H1 (cell line): Measurements from ENCODE around the gene LRRK1. TPM values are rescaled to one million over a fixed set of nuclear protein-coding genes. Genes with fewer than 3 reads are reported as not detected.

Experiments used
- CTCF ChIA-PET: fragments of 300-600 bp; sonication (Branson Sonifier 250); formaldehyde crosslinking; loops from one replicate; lab custom pipeline; 2021; ENCODE audit not compliant: partially characterized antibody; lab: Charles Lee
- POLR2A ChIA-PET: fragments of 300-600 bp; sonication (Branson Sonifier 250); formaldehyde crosslinking; loops from one replicate; lab custom pipeline; 2021; ENCODE audit warnings: inconsistent platforms; ENCODE audit not compliant: partially characterized antibody; lab: Charles Lee
- DNase-seq, 2 experiments: peaks; one replicate each; pipeline versions ENCODE4 v3.0.0 to v3.0.0-alpha.2; 2010 to 2022; ENCODE audit warnings: low spot score in 2 of 2, low read depth in 1 of 2, mixed read lengths in 1 of 2
- FAIRE-seq: peaks from 2 replicates; lab custom pipeline; 2011; peaks lifted over from hg19 to GRCh38; lab: Jason Lieb, UNC
- H2AFZ ChIP-seq: 2 replicates; pipeline ENCODE4 v1.8.1; 2012; ENCODE audit warnings: low read length, inconsistent platforms
- H2AK5ac ChIP-seq: 2 replicates; pipeline ENCODE4 v1.6.1; 2013; ENCODE audit warnings: low read depth, low read length
- H2BK120ac ChIP-seq: replicated peaks from 2 replicates; pipeline ENCODE3; 2013; ENCODE audit warnings: low read depth, low read length, inconsistent platforms
- H2BK12ac ChIP-seq: 2 replicates; pipeline ENCODE4 v1.6.1; 2013; ENCODE audit warnings: low read depth, low read length
- H2BK15ac ChIP-seq: 2 replicates; pipeline ENCODE4 v1.6.1; 2013; ENCODE audit warnings: low read length
- H2BK20ac ChIP-seq: 2 replicates; pipeline ENCODE4 v1.6.1; 2013; ENCODE audit warnings: low read length
- H2BK5ac ChIP-seq: 2 replicates; pipeline ENCODE4 v1.6.1; 2013; ENCODE audit warnings: low read depth, low read length
- H3K14ac ChIP-seq: 2 replicates; pipeline ENCODE4 v1.6.1; 2013; ENCODE audit warnings: inconsistent platforms; ENCODE audit not compliant: insufficient read length
- H3K18ac ChIP-seq: 2 replicates; pipeline ENCODE4 v1.6.1; 2013; ENCODE audit warnings: low read length; ENCODE audit errors: extremely low read depth
- H3K23ac ChIP-seq: 2 replicates; pipeline ENCODE4 v1.6.1; 2013; ENCODE audit warnings: inconsistent platforms; ENCODE audit not compliant: insufficient read length
- H3K23me2 ChIP-seq: 2 replicates; pipeline ENCODE4 v1.6.1; 2013; ENCODE audit warnings: low read depth, low read length
- H3K27ac ChIP-seq: 2 replicates; pipeline ENCODE4 v1.6.1; 2011; ENCODE audit warnings: low read depth, low read length, inconsistent platforms
- H3K27me3 ChIP-seq, 4 experiments: replicated peaks in 1 of 4; 1 replicate in 1 of 4; 2 replicates in 3 of 4; pipeline versions ENCODE4 v1.6.1 to v1.8.1; 2011 to 2013; ENCODE audit warnings: low read length in 3 of 4, mild to moderate bottlenecking in 3 of 4, inconsistent platforms in 2 of 4, mixed read lengths in 2 of 4, moderate library complexity in 1 of 4; ENCODE audit not compliant: control insufficient read depth in 3 of 4, insufficient read depth in 3 of 4; ENCODE audit errors: extremely low read depth in 1 of 4
- H3K36me3 ChIP-seq, 4 experiments: 2 replicates each; pipeline versions ENCODE4 v1.6.1 to v1.8.1; 2011 to 2013; ENCODE audit warnings: mild to moderate bottlenecking in 4 of 4, low read length in 3 of 4, moderate library complexity in 2 of 4, control low read depth in 1 of 4, inconsistent platforms in 1 of 4; ENCODE audit not compliant: insufficient read depth in 4 of 4, control insufficient read depth in 2 of 4
- H3K4ac ChIP-seq: replicated peaks from 2 replicates; pipeline ENCODE3; 2013; ENCODE audit warnings: low read length, low read depth, mixed read lengths, inconsistent platforms; ENCODE audit not compliant: insufficient read length
- H3K4me1 ChIP-seq, 4 experiments: replicated peaks in 1 of 4; 1 replicate in 1 of 4; 2 replicates in 3 of 4; pipeline versions ENCODE4 v1.6.1 to v1.8.1; 2011 to 2013; ENCODE audit warnings: low read length in 3 of 4, inconsistent platforms in 2 of 4, mixed read lengths in 1 of 4; ENCODE audit not compliant: insufficient read depth in 4 of 4, control insufficient read depth in 3 of 4
- H3K4me2 ChIP-seq, 2 experiments: 2 replicates each; pipeline versions ENCODE4 v1.6.1 to v1.8.1; 2011 to 2013; ENCODE audit warnings: low read depth in 2 of 2, low read length in 2 of 2, control low read depth in 1 of 2, inconsistent platforms in 1 of 2, mild to moderate bottlenecking in 1 of 2; ENCODE audit not compliant: insufficient read depth in 1 of 2
- H3K4me3 ChIP-seq, 4 experiments: fragments of 200-600, 300-600 bp in 1 of 4; sonication (generic), shearing (Covaris generic), sonication (Bioruptor Twin) in 1 of 4; 2 replicates each; pipeline versions ENCODE4 v1.5.1 to v1.8.1; 2011 to 2016; ENCODE audit warnings: low read length in 4 of 4, low read depth in 3 of 4, control low read depth in 2 of 4, inconsistent platforms in 2 of 4, mild to moderate bottlenecking in 2 of 4, mixed read lengths in 1 of 4, moderate library complexity in 1 of 4; ENCODE audit not compliant: insufficient read depth in 2 of 4; ENCODE audit errors: extremely low read depth in 1 of 4
- H3K56ac ChIP-seq: replicated peaks from 2 replicates; pipeline ENCODE3; 2013; ENCODE audit warnings: low read depth, mild to moderate bottlenecking, mixed read lengths, low read length, inconsistent platforms; ENCODE audit not compliant: insufficient read length
- H3K79me1 ChIP-seq: 2 replicates; pipeline ENCODE4 v1.6.1; 2013; ENCODE audit warnings: low read depth, low read length, control low read depth
- H3K79me2 ChIP-seq, 2 experiments: 2 replicates each; pipeline versions ENCODE4 v1.6.1 to v1.8.1; 2012 to 2013; ENCODE audit warnings: low read length in 2 of 2, mild to moderate bottlenecking in 2 of 2, inconsistent platforms in 1 of 2; ENCODE audit not compliant: insufficient read depth in 2 of 2, control insufficient read depth in 1 of 2
- H3K9ac ChIP-seq, 4 experiments: replicated peaks in 1 of 4; 1 replicate in 1 of 4; 2 replicates in 3 of 4; pipeline versions ENCODE4 v1.6.1 to v1.8.1; 2011 to 2013; ENCODE audit warnings: low read depth in 3 of 4, low read length in 3 of 4, control low read depth in 2 of 4, mild to moderate bottlenecking in 2 of 4, moderate library complexity in 2 of 4, inconsistent platforms in 1 of 4; ENCODE audit errors: extremely low read depth in 1 of 4
- H3K9me3 ChIP-seq, 2 experiments: 2 replicates each; pipeline versions ENCODE4 v1.6.1 to v1.8.1; 2012 to 2013; ENCODE audit warnings: mild to moderate bottlenecking in 2 of 2, moderate library complexity in 2 of 2, control low read depth in 1 of 2, inconsistent platforms in 1 of 2, low read depth in 1 of 2, low read length in 1 of 2, mixed read lengths in 1 of 2; ENCODE audit not compliant: insufficient read depth in 2 of 2
- H4K20me1 ChIP-seq, 2 experiments: replicated peaks in 1 of 2; 2 replicates each; pipeline versions ENCODE3 to v1.8.1; 2011 to 2013; ENCODE audit warnings: inconsistent platforms in 2 of 2, low read length in 2 of 2, mild to moderate bottlenecking in 1 of 2; ENCODE audit not compliant: insufficient read depth in 2 of 2, control insufficient read depth in 1 of 2
- H4K5ac ChIP-seq: 2 replicates; pipeline ENCODE4 v1.6.1; 2013; ENCODE audit warnings: low read length, low read depth, mixed read lengths, inconsistent platforms; ENCODE audit not compliant: insufficient read length
- H4K8ac ChIP-seq: 2 replicates; pipeline ENCODE4 v1.8.0; 2013; ENCODE audit warnings: mild to moderate bottlenecking, moderate library complexity, low read length, inconsistent platforms; ENCODE audit not compliant: insufficient read depth; ENCODE audit errors: extremely low read depth
- H4K91ac ChIP-seq: replicated peaks from 2 replicates; pipeline ENCODE3; 2013; ENCODE audit warnings: low read length, mixed read lengths, inconsistent platforms; ENCODE audit not compliant: insufficient read length
- BACH1 ChIP-seq: IDR thresholded peaks from 2 replicates; pipeline ENCODE4 v1.6.1; 2012; ENCODE audit warnings: low read length, improper control_type of control experiment
- CTCF ChIP-seq, 3 experiments: IDR thresholded peaks; 1 replicate in 2 of 3; 2 replicates in 1 of 3; pipeline versions ENCODE4 v1.5.1 to v1.6.1; 2011; ENCODE audit warnings: low read length in 3 of 3, mild to moderate bottlenecking in 3 of 3, inconsistent platforms in 2 of 3, low read depth in 1 of 3, moderate library complexity in 1 of 3; ENCODE audit not compliant: insufficient read depth in 1 of 3; ENCODE audit errors: control extremely low read depth in 1 of 3
- MAFK ChIP-seq: IDR thresholded peaks from 2 replicates; pipeline ENCODE4 v1.6.1; 2012; ENCODE audit warnings: low read depth, mild to moderate bottlenecking, improper control_type of control experiment, low read length
- PHF8 ChIP-seq: fragments of 200-600 bp; sonication (generic); conservative IDR thresholded peaks from 2 replicates; pipeline ENCODE4 v1.7.1; 2012; ENCODE audit warnings: low read depth, mild to moderate bottlenecking, inconsistent platforms, low read length, moderate library complexity
- RAD21 ChIP-seq, 2 experiments: IDR thresholded peaks in 1 of 2; conservative IDR thresholded peaks in 1 of 2; 2 replicates each; pipeline ENCODE4 v1.6.1; 2011; ENCODE audit warnings: low read depth in 2 of 2, low read length in 2 of 2, improper control_type of control experiment in 1 of 2, inconsistent platforms in 1 of 2, mild to moderate bottlenecking in 1 of 2, moderate library complexity in 1 of 2
- SAP30 ChIP-seq: fragments of 300-600 bp; sonication (generic); IDR thresholded peaks from 2 replicates; pipeline ENCODE4 v1.7.1; 2012; ENCODE audit warnings: low read length, moderate library complexity, mild to moderate bottlenecking, inconsistent platforms; ENCODE audit not compliant: insufficient read depth, insufficient replicate concordance
- SIN3A ChIP-seq, 2 experiments: IDR thresholded peaks in 1 of 2; conservative IDR thresholded peaks in 1 of 2; 2 replicates each; pipeline ENCODE4 v1.6.1; 2011 to 2012; ENCODE audit warnings: low read length in 2 of 2, improper control_type of control experiment in 1 of 2, low read depth in 1 of 2, mild to moderate bottlenecking in 1 of 2
- SIRT6 ChIP-seq: IDR thresholded peaks from one replicate; pipeline ENCODE4 v1.7.1; 2012; ENCODE audit warnings: low read length, inconsistent platforms
- SP2 ChIP-seq: IDR thresholded peaks from 2 replicates; pipeline ENCODE4 v1.6.1; 2012; ENCODE audit warnings: mild to moderate bottlenecking, low read length, inconsistent platforms
- TEAD4 ChIP-seq: IDR thresholded peaks from 2 replicates; pipeline ENCODE4 v1.6.1; 2012; ENCODE audit warnings: low read depth, low read length, inconsistent platforms, mixed read lengths
- WGBS, 2 experiments: shearing (Covaris generic) in 1 of 2; methylation state at CpG; one replicate each; pipeline versions ENCODE4 v1.1.6 to v1.1.7; 2013 to 2015; ENCODE audit warnings: low lambda C conversion rate in 2 of 2, mixed read lengths in 2 of 2, inconsistent platforms in 1 of 2, low coverage in 1 of 2, missing lambda C conversion rate in 1 of 2; ENCODE audit not compliant: insufficient replicate concordance in 2 of 2, insufficient coverage in 1 of 2, insufficient read length in 1 of 2; ENCODE audit errors: extremely low coverage in 1 of 2, missing lambda C conversion rate in 1 of 2; 5-methylcytosine and 5-hydroxymethylcytosine counted together
- polyA plus RNA-seq, 7 experiments: library from polyadenylated mRNA; depleted of rRNA in 3 of 7; stranded (reverse) in 5 of 7; unstranded in 2 of 7; fragments of >200 nt in 5 of 7; fragments of 200-250 nt in 2 of 7; gene quantifications; 1 replicate in 5 of 7; 2 replicates in 1 of 7; 4 replicates in 1 of 7; pipeline versions ENCODE4 v1.2.1 to v1.2.3, GENCODE V29; 2011 to 2013; ENCODE audit warnings: missing spikeins in 2 of 7, mixed read lengths in 2 of 7
- total RNA-seq: library from RNA; stranded (reverse); fragmentation: NEBNext Ultra II Directional; extraction: Animal tissue kit (Norgen Biotek cat#: 25700); gene quantifications from 2 replicates; pipeline ENCODE4 v1.2.1, GENCODE V29; 2021

The LRRK1 gene
- total and polyA plus RNA-seq, 2 of the 8 experiments (the other 6 are each of a cell fraction or from before 2014, with no cell fraction given), result 1.2 to 3.6 TPM

DNA sequence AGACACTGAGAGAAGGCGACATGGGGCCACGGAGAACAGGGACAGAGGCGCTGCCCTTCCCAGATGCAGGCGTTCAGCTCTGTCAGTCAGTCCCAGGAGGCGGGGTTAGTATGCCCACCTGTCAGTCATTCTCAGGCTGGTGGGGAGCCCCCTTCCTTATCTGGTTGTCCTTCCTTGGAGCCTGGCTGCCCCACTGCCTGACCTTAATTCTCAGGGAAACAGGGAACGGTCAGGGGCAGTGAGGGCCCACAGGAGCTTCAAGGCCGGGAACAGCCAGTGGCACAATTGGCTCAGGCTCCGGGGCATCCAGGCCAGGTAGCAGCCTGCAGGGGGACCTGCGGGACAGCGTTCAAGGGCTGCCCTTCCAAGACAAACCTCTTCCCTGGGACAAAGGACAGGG lies 199.5 kb downstream of the LRRK1 start:
- Histone ChIP-seq H3K79me1 (no peaks in the 10 kb centered on the region), H3K27me3 (no peaks in the 10 kb centered on the region; a peak in 1 of 7 replicates), H3K4me3 (no peak overlapping the region), H3K23me2 (no peaks in the 10 kb centered on the region), H2BK12ac (no peak overlapping the region), H3K4ac (no peak overlapping the region), H3K18ac (peak overlapping the region; percentile 3; the same call in 1 of the 2 replicates), H4K8ac (no peak overlapping the region), H2BK20ac (no peak overlapping the region), H3K14ac (no peak overlapping the region), H3K79me2 (no peaks in the 10 kb centered on the region), H2BK5ac (no peak overlapping the region; the same call in 1 of the 2 replicates), H3K4me1 (peaks cover 0 to 12% (median 8%) of the 10 kb centered on the region in 4 experiments; a peak in 6 of 7 replicates), H3K56ac (no peak overlapping the region), H3K23ac (no peak overlapping the region), H4K5ac (no peak overlapping the region), H3K36me3 (no peaks in the 10 kb centered on the region), H3K9me3 (no peaks in the 10 kb centered on the region), H2BK120ac (no peak overlapping the region), H3K27ac (no peak overlapping the region), H2AFZ (no peak overlapping the region), H2AK5ac (no peak overlapping the region), H3K9ac (no peak overlapping the region), H4K91ac (peak overlapping the region; percentile 83), H4K20me1 (no peaks in the 10 kb centered on the region), H2BK15ac (no peak overlapping the region), H3K4me2 (no peak overlapping the region)
- TF ChIP-seq PHF8 (no peak), RAD21 (IDR thresholded peaks at IDR 0.05 in 1 of 2, conservative IDR thresholded peaks at IDR 0.05 in 1 of 2; ENCODE audit: low read depth in 2 of 2, low read length in 2 of 2) (peak; percentile 32 to 48), BACH1 (no peak), TEAD4 (no peak), SIN3A (conservative IDR thresholded peaks at IDR 0.05 in 1 of 2, IDR thresholded peaks at IDR 0.05 in 1 of 2; ENCODE audit: low read depth in 1 of 2, low read length in 2 of 2) (no peak), SIRT6 (no peak), CTCF (IDR thresholded peaks at IDR 0.05; ENCODE audit: control extremely low read depth in 1 of 3, insufficient read depth in 1 of 3, low read depth in 1 of 3, low read length in 3 of 3) (peak in 2 of 3 experiments; percentile 35 to 41; a peak in 3 of 4 replicates), MAFK (no peak), SAP30 (no peak), SP2 (no peak)
- ChIA-PET POLR2A (interaction anchor here (0.7 to 1.2 kb wide), 2 partner anchors 133 to 135 kb away, joined by 4 read pairs; partner anchors contain the start of gene CHSY1), CTCF (interaction anchor here (0.6 to 4.0 kb wide), 28 partner anchors 10 to 167 kb away, joined by 3 to 14 read pairs (median 4); no protein-coding TSS in a partner anchor)
- DNase-seq, result peak in 1 of 2 experiments; percentile 60
- no peak for FAIRE-seq
- WGBS, 2 experiments, result 76% methylated on average over 10 of the region's 10 CpGs; no CpG with 5 or more reads in 1 of the 2 experiments
